IMR-90 (cell line): Measurements from ENCODE around the gene ENO4. TPM values are rescaled to one million over a fixed set of nuclear protein-coding genes. Genes with fewer than 3 reads are reported as not detected.

ENCODE experiments used
- ATAC-seq: fragments of 200-7000 bp; cut with Tn5 transposase; 2 replicates; pipeline ENCODE4 v1.9.1; 2020; ENCODE audit warnings: low read depth, mild to moderate bottlenecking, moderate library complexity
- BruUV-seq: library from RNA; stranded (reverse); fragments of 400-500 nt; replicated peaks from 2 replicates; lab custom pipeline; 2021; lab: Mats Ljungman, UMichigan
- CTCF ChIA-PET: fragments of 300-600 bp; formaldehyde crosslinking; extraction: SDS; loops from one replicate; lab custom pipeline; 2021; ENCODE audit warnings: antibody characterized with exemption; lab: Yijun Ruan, JAX
- POLR2A ChIA-PET: fragments of 300-600 bp; sonication (Branson Sonifier 250); formaldehyde crosslinking; loops from one replicate; lab custom pipeline; 2022; ENCODE audit warnings: antibody characterized with exemption; ENCODE audit not compliant: unreplicated experiment; lab: Charles Lee
- DNase-seq: peaks from one replicate; pipeline ENCODE4 v3.0.0; 2013
- H2AFZ ChIP-seq: replicated peaks from 2 replicates; pipeline ENCODE3; 2013; ENCODE audit warnings: low read length, mild to moderate bottlenecking; ENCODE audit not compliant: poor library complexity
- H2AK5ac ChIP-seq: 2 replicates; pipeline ENCODE4 v1.6.1; 2013; ENCODE audit warnings: low read depth, low read length, inconsistent platforms
- H2AK9ac ChIP-seq: replicated peaks from 2 replicates; pipeline ENCODE3; 2013; ENCODE audit warnings: mild to moderate bottlenecking, low read depth, low read length, moderate library complexity; ENCODE audit not compliant: poor library complexity
- H2BK120ac ChIP-seq: 2 replicates; pipeline ENCODE4 v1.6.1; 2013; ENCODE audit warnings: low read depth, low read length, inconsistent platforms
- H2BK15ac ChIP-seq: 3 replicates; pipeline ENCODE4 v1.6.1; 2013; ENCODE audit warnings: low read depth, low read length, inconsistent platforms
- H2BK20ac ChIP-seq: 2 replicates; pipeline ENCODE4 v1.6.1; 2013; ENCODE audit warnings: low read depth, mild to moderate bottlenecking, inconsistent platforms, low read length, moderate library complexity
- H2BK5ac ChIP-seq: 2 replicates; pipeline ENCODE4 v1.6.1; 2013; ENCODE audit warnings: mild to moderate bottlenecking, low read depth, low read length, inconsistent platforms; ENCODE audit not compliant: poor library complexity, severe bottlenecking
- H3K14ac ChIP-seq: replicated peaks from 2 replicates; pipeline ENCODE4 v1.6.1; 2013; ENCODE audit warnings: low read depth, low read length, inconsistent platforms
- H3K18ac ChIP-seq: 2 replicates; pipeline ENCODE4 v1.6.1; 2013; ENCODE audit warnings: low read depth, low read length, control low read depth
- H3K23ac ChIP-seq: 2 replicates; pipeline ENCODE4 v1.6.1; 2013; ENCODE audit warnings: low read depth, low read length, inconsistent platforms
- H3K27ac ChIP-seq: 2 replicates; pipeline ENCODE4 v1.5.1; 2013; ENCODE audit warnings: mild to moderate bottlenecking, control low read depth, low read length; ENCODE audit not compliant: insufficient read depth
- H3K27me3 ChIP-seq: 2 replicates; pipeline ENCODE4 v1.6.1; 2013; ENCODE audit warnings: low read length; ENCODE audit not compliant: control insufficient read depth, insufficient read depth
- H3K36me3 ChIP-seq: 2 replicates; pipeline ENCODE4 v1.6.1; 2013; ENCODE audit warnings: low read length, mixed read lengths; ENCODE audit not compliant: control insufficient read depth, insufficient read depth
- H3K4ac ChIP-seq: 2 replicates; pipeline ENCODE4 v1.6.1; 2013; ENCODE audit warnings: low read depth, low read length, inconsistent platforms
- H3K4me1 ChIP-seq: 2 replicates; pipeline ENCODE4 v1.6.1; 2013; ENCODE audit warnings: low read length, mixed read lengths; ENCODE audit not compliant: control insufficient read depth, insufficient read depth
- H3K4me2 ChIP-seq: 2 replicates; pipeline ENCODE4 v1.6.1; 2013; ENCODE audit warnings: low read depth, mild to moderate bottlenecking, control low read depth, low read length, moderate library complexity
- H3K4me3 ChIP-seq: 2 replicates; pipeline ENCODE4 v1.5.1; 2013; ENCODE audit warnings: low read depth, mild to moderate bottlenecking, control low read depth, low read length, moderate library complexity; ENCODE audit not compliant: insufficient read depth
- H3K56ac ChIP-seq: 2 replicates; pipeline ENCODE4 v1.6.1; 2013; ENCODE audit warnings: low read length, inconsistent platforms; ENCODE audit not compliant: insufficient read depth; ENCODE audit errors: extremely low read depth
- H3K79me1 ChIP-seq, 2 experiments: 2 replicates each; pipeline ENCODE4 v1.6.1; 2013; ENCODE audit warnings: low read length in 2 of 2, inconsistent platforms in 1 of 2, low read depth in 1 of 2
- H3K9ac ChIP-seq: 2 replicates; pipeline ENCODE4 v1.6.1; 2013; ENCODE audit warnings: low read depth, low read length, control low read depth
- H3K9me1 ChIP-seq: 2 replicates; pipeline ENCODE4 v1.6.1; 2013; ENCODE audit warnings: low read length, inconsistent platforms; ENCODE audit not compliant: insufficient read depth
- H3K9me3 ChIP-seq: 2 replicates; pipeline ENCODE4 v1.6.1; 2013; ENCODE audit warnings: low read length; ENCODE audit not compliant: control insufficient read depth, insufficient read depth
- H4K20me1 ChIP-seq: 2 replicates; pipeline ENCODE4 v1.6.1; 2013; ENCODE audit warnings: low read length, inconsistent platforms; ENCODE audit not compliant: insufficient read depth
- H4K5ac ChIP-seq: 2 replicates; pipeline ENCODE4 v1.6.1; 2013; ENCODE audit warnings: mild to moderate bottlenecking, low read depth, low read length, control low read depth
- H4K8ac ChIP-seq, 2 experiments: 2 replicates each; pipeline ENCODE4 v1.6.1; 2013; ENCODE audit warnings: low read depth in 2 of 2, low read length in 2 of 2, control low read depth in 1 of 2, inconsistent platforms in 1 of 2
- H4K91ac ChIP-seq: 2 replicates; pipeline ENCODE4 v1.6.1; 2013; ENCODE audit warnings: low read depth, low read length, inconsistent platforms; ENCODE audit not compliant: insufficient read depth
- WGBS, 2 experiments: methylation state at CpG; one replicate each; pipeline versions ENCODE4 v1.1.5 to v1.1.7; 2013; ENCODE audit warnings: missing lambda C conversion rate in 2 of 2; ENCODE audit not compliant: insufficient read length in 1 of 2; ENCODE audit errors: extremely low coverage in 2 of 2; 5-methylcytosine and 5-hydroxymethylcytosine counted together
- dilution Hi-C: fragments of 300-500 bp; cut with HindIII; formaldehyde crosslinking; loops from one replicate; pipeline ENCODE4 v1.14.3; 2018; ENCODE audit warnings: low sequenced_read_pairs; ENCODE audit not compliant: unreplicated experiment
- in situ Hi-C: fragments of 300-500 bp; cut with MboI; formaldehyde crosslinking; loops from 3 replicates; pipeline ENCODE4 v1.14.3; 2019; ENCODE audit warnings: low sequenced_read_pairs, inconsistent platforms, mixed read lengths
- intact Hi-C: fragments of 100-400 bp; cut with micrococcal nuclease; formaldehyde crosslinking; loops from 2 replicates; pipeline ENCODE4 v1.10.0; 2022
- polyA plus RNA-seq, 3 experiments: library from polyadenylated mRNA; depleted of rRNA; stranded (reverse); fragments of >200 nt; gene quantifications; 2 replicates each; pipeline ENCODE4 v1.2.3, GENCODE V29; 2012; ENCODE audit warnings: low replicate concordance in 1 of 3
- total RNA-seq: library from RNA; depleted of rRNA; stranded (reverse); fragments of >200 nt; gene quantifications from 2 replicates; pipeline ENCODE4 v1.2.3, GENCODE V29; 2012
- TF ChIP-seq, protein P1 (sequence below): conservative IDR thresholded peaks from 2 replicates; pipeline ENCODE4 v1.5.1; 2012; ENCODE audit warnings: mild to moderate bottlenecking, low read depth, low read length, improper control_type of control experiment

ENO4 gene
- total and polyA plus RNA-seq, 2 of the 4 experiments (the other 2 are of a cell fraction), result under 0.01 to 0.05 TPM

DNA sequence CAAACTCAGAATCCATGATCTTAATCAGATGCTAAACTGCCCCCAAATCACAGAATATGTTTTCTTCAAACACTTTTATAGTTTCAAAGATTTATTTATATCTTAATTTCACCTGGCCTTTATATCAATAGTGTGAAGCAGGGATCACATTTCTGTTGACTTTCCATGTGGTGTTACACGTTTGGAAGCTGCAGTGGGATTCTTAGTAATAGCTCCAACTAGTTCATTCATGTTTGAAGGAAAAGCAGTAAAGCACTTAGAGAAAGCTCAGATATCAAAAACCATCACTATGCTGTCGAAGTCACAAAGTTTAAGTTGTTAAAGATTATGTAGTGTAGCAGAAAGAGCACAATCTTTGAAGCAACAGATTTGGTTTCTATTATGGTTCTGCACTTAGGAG is 16.8 kb downstream of the ENO4 start:
- Histone ChIP-seq H3K79me1 (no peaks in the 10 kb centered on the region), H3K27me3 (peaks cover 5% of the 10 kb centered on the region), H2BK20ac (no peak overlapping the region), H2BK5ac (no peak overlapping the region), H4K20me1 (no peaks in the 10 kb centered on the region), H4K5ac (no peak overlapping the region), H3K4ac (no peak overlapping the region), H3K4me3 (no peak overlapping the region), H2BK120ac (no peak overlapping the region), H2AK5ac (no peak overlapping the region), H3K36me3 (no peaks in the 10 kb centered on the region), H3K9ac (no peak overlapping the region), H3K9me1 (no peaks in the 10 kb centered on the region), H2AK9ac (no peak overlapping the region), H3K4me2 (no peak overlapping the region), H3K23ac (no peak overlapping the region), H3K56ac (no peak overlapping the region), H3K9me3 (no peaks in the 10 kb centered on the region), H2BK15ac (no peak overlapping the region), H3K18ac (no peak overlapping the region), H3K4me1 (no peaks in the 10 kb centered on the region), H4K91ac (no peak overlapping the region), H4K8ac (no peak overlapping the region), H3K14ac (no peak overlapping the region), H3K27ac (no peak overlapping the region), H2AFZ (no peak overlapping the region)
- dilution Hi-C loops (no loop called here), intact Hi-C loops (no loop called here), in situ Hi-C loops (no loop called here)
- WGBS, 2 experiments, result no CpG with 5 or more reads among the region's 2 CpGs
- no peak for DNase-seq
- no peak for ATAC-seq
- no TSS peak for BruUV-seq
- ChIA-PET CTCF (no interaction called here), POLR2A (no interaction called here)
- TF ChIP-seq, protein P1, sequence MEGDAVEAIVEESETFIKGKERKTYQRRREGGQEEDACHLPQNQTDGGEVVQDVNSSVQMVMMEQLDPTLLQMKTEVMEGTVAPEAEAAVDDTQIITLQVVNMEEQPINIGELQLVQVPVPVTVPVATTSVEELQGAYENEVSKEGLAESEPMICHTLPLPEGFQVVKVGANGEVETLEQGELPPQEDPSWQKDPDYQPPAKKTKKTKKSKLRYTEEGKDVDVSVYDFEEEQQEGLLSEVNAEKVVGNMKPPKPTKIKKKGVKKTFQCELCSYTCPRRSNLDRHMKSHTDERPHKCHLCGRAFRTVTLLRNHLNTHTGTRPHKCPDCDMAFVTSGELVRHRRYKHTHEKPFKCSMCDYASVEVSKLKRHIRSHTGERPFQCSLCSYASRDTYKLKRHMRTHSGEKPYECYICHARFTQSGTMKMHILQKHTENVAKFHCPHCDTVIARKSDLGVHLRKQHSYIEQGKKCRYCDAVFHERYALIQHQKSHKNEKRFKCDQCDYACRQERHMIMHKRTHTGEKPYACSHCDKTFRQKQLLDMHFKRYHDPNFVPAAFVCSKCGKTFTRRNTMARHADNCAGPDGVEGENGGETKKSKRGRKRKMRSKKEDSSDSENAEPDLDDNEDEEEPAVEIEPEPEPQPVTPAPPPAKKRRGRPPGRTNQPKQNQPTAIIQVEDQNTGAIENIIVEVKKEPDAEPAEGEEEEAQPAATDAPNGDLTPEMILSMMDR, result no peak
